KMS-11 (cell line): ENCODE measurements around the gene TBC1D14.

Experiments
- H2AFZ ChIP-seq: fragments of 200-600 bp; sonication (generic); 2 replicates; pipeline ENCODE4 v1.6.1; 2016; ENCODE audit warnings: antibody characterized with exemption, mixed run types, low read depth
- H3K27ac ChIP-seq: fragments of 200-600 bp; sonication (generic); 2 replicates; pipeline ENCODE4 v1.6.1; 2016; ENCODE audit warnings: mild to moderate bottlenecking, mixed run types
- H3K27me3 ChIP-seq: fragments of 200-600 bp; sonication (generic); 2 replicates; pipeline ENCODE4 v1.6.1; 2017; ENCODE audit warnings: mild to moderate bottlenecking, low read depth, mixed run types, moderate library complexity; ENCODE audit not compliant: insufficient read depth
- H3K36me3 ChIP-seq: fragments of 200-600 bp; sonication (generic); 2 replicates; pipeline ENCODE4 v1.6.1; 2017; ENCODE audit warnings: mild to moderate bottlenecking, mixed run types; ENCODE audit not compliant: insufficient read depth
- H3K4me1 ChIP-seq: fragments of 200-600 bp; sonication (generic); 2 replicates; pipeline ENCODE4 v1.6.1; 2016; ENCODE audit warnings: mild to moderate bottlenecking, low read depth, mixed run types; ENCODE audit not compliant: poor library complexity, severe bottlenecking
- H3K4me2 ChIP-seq: fragments of 200-600 bp; sonication (generic); 2 replicates; pipeline ENCODE4 v1.7.0; 2016; ENCODE audit warnings: mild to moderate bottlenecking, mixed run types
- H3K4me3 ChIP-seq: fragments of 200-600 bp; sonication (generic); IDR thresholded peaks from 2 replicates; pipeline ENCODE4 v1.6.1; 2017; ENCODE audit warnings: low read depth, low read length, mixed read lengths; ENCODE audit not compliant: insufficient read depth
- H3K79me2 ChIP-seq: fragments of 200-600 bp; sonication (generic); 2 replicates; pipeline ENCODE4 v1.6.1; 2016; ENCODE audit warnings: low read depth, mixed run types; ENCODE audit not compliant: insufficient read depth
- H3K9ac ChIP-seq: fragments of 200-600 bp; sonication (generic); 2 replicates; pipeline ENCODE4 v1.6.1; 2016; ENCODE audit warnings: mild to moderate bottlenecking, mixed run types
- H4K20me1 ChIP-seq: fragments of 200-600 bp; sonication (generic); 2 replicates; pipeline ENCODE4 v1.6.1; 2016; ENCODE audit warnings: mild to moderate bottlenecking, mixed run types; ENCODE audit not compliant: insufficient read depth
- TF ChIP-seq, protein P1 (sequence below): fragments of 200-600 bp; sonication (generic); conservative IDR thresholded peaks from 2 replicates; pipeline ENCODE4 v1.6.1; 2017; ENCODE audit warnings: low read depth, mild to moderate bottlenecking, antibody characterized with exemption, low read length, moderate library complexity, mixed read lengths

The TBC1D14 gene

DNA sequence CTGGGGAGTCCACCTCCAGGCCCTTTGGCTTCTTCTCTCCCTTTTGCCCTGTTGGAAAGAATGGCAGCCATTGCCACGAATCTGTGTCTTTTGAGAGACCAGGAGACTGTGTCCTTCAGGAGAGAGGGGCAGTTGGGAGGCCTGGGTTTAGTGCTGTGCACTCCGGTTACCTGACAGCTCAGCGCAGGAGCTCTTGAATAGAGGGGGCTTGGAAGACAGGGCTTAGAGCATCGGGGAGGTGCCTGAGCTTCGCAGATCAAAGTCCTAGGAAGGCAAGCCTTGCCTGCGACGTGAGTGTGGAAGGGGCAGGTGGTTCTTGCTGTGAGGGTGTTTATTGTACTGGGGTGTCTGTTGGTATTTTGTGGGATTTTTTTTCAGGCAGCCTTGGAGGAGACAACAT is 91.6 kb downstream of the TBC1D14 start:
- no peaks in the 10 kb centered on the region for H3K27me3 ChIP-seq
- no peak overlapping the region for H3K4me2 ChIP-seq
- no peak overlapping the region for H3K27ac ChIP-seq
- no peaks in the 10 kb centered on the region for H3K79me2 ChIP-seq
- TF ChIP-seq, protein P1, sequence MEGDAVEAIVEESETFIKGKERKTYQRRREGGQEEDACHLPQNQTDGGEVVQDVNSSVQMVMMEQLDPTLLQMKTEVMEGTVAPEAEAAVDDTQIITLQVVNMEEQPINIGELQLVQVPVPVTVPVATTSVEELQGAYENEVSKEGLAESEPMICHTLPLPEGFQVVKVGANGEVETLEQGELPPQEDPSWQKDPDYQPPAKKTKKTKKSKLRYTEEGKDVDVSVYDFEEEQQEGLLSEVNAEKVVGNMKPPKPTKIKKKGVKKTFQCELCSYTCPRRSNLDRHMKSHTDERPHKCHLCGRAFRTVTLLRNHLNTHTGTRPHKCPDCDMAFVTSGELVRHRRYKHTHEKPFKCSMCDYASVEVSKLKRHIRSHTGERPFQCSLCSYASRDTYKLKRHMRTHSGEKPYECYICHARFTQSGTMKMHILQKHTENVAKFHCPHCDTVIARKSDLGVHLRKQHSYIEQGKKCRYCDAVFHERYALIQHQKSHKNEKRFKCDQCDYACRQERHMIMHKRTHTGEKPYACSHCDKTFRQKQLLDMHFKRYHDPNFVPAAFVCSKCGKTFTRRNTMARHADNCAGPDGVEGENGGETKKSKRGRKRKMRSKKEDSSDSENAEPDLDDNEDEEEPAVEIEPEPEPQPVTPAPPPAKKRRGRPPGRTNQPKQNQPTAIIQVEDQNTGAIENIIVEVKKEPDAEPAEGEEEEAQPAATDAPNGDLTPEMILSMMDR = no peak
- no peak overlapping the region for H2AFZ ChIP-seq
- no peak overlapping the region for H3K9ac ChIP-seq
- no peaks in the 10 kb centered on the region for H3K36me3 ChIP-seq
- H3K4me1 ChIP-seq = no peaks in the 10 kb centered on the region
- H4K20me1 ChIP-seq = no peaks in the 10 kb centered on the region
- no peak overlapping the region for H3K4me3 ChIP-seq

DNA sequence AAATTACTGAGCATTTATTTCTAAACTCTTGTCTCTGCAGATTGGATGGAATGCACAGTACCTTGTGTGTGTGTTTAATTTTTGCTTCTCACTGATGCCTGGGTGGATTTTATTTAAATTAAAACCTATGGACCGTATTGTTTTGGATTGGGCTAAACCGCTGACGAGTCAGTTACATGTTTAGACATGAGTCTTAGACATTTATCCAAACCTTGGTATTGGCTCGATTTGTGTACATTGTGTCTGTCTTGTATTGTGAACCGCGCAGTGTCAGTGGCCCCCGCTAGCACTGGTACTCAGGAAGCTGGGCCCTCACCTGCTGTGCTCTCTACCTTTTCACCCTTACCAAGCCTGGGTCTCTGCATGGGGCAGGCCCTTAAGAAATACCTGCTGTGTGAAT is 92.7 kb downstream of the TBC1D14 start:
- H3K79me2 ChIP-seq = no peaks in the 10 kb centered on the region
- H2AFZ ChIP-seq = no peak overlapping the region
- no peak overlapping the region for H3K4me3 ChIP-seq
- H3K27ac ChIP-seq = no peak overlapping the region
- no peaks in the 10 kb centered on the region for H3K27me3 ChIP-seq
- H3K9ac ChIP-seq = no peak overlapping the region
- no peaks in the 10 kb centered on the region for H3K36me3 ChIP-seq
- H3K4me1 ChIP-seq = peaks cover 5% of the 10 kb centered on the region
- TF ChIP-seq, protein P1 = no peak
- no peaks in the 10 kb centered on the region for H4K20me1 ChIP-seq
- no peak overlapping the region for H3K4me2 ChIP-seq

DNA sequence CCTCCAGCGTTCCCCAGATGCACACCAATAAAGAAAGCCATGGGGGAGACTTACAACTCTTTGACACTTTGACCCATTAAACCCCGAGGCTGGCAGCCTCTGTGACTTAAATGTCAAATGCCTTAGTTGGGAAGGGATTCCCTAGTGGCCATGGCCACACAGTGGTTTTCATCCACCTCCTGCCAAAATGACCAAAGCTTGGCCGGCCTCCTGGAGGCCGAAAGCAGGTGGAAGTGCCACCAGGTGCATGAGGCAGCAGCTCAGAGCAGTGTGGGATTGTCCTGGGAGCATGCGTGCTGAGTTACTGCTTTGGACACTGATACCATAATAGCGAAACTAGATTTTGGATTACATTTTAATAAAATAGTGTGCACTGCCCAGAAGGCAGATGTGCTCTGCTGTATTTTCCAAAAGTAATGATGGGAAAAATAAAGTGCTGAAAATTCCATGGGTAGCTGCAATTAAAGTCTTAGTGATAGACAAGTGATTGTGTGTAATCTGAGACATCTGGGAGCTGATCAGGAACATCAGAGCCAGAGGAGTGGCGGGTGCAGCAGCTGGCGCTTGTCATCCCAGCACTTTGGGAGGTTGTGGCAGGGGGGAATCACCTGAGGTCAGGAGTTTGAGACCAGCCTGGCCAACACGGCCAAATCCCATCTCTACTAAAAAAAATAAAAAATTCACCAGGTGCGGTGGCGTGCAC is 93.7 kb downstream of the TBC1D14 start:
- Histone ChIP-seq H3K27me3 (no peaks in the 10 kb centered on the region), H2AFZ (no peak overlapping the region), H3K36me3 (no peaks in the 10 kb centered on the region), H3K27ac (no peak overlapping the region), H3K9ac (no peak overlapping the region), H3K79me2 (no peaks in the 10 kb centered on the region), H3K4me3 (no peak overlapping the region), H3K4me1 (peaks cover 14% of the 10 kb centered on the region), H4K20me1 (no peaks in the 10 kb centered on the region), H3K4me2 (no peak overlapping the region)
- TF ChIP-seq, protein P1 = no peak

DNA sequence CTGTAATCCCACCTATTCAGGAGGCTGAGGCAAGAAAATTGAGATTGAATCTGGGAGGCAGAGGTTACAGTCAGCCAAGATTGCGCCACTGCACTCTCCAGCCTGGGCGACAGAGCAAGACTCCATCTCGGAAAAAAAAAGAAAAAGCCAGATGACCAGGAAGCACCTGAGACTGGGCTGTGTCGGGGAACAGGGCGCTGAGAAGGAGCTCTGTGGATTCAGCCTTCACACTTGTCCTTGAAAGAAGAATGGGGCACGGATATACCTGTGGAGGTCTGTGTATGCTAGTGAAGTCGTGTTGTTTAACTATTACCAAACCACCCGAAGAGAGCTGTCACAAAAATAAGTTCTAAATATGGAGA is 94.2 kb downstream of the TBC1D14 start:
- H3K27ac ChIP-seq = no peak overlapping the region
- H3K36me3 ChIP-seq = no peaks in the 10 kb centered on the region
- H3K4me2 ChIP-seq = no peak overlapping the region
- no peaks in the 10 kb centered on the region for H3K27me3 ChIP-seq
- H3K4me3 ChIP-seq = no peak overlapping the region
- no peak overlapping the region for H3K9ac ChIP-seq
- H2AFZ ChIP-seq = no peak overlapping the region
- no peaks in the 10 kb centered on the region for H4K20me1 ChIP-seq
- H3K4me1 ChIP-seq = peaks cover 14% of the 10 kb centered on the region
- TF ChIP-seq, protein P1 = no peak
- no peaks in the 10 kb centered on the region for H3K79me2 ChIP-seq
